WTC11 (cell line): ENCODE measurements around the gene ATP7A. TPM values are rescaled to one million over a fixed set of nuclear protein-coding genes. Genes with fewer than 3 reads are reported as not detected.

Experiments used
- ATAC-seq: fragments of 200-7000 bp; cut with Tn5 transposase; 2 replicates; pipeline ENCODE4 v1.10.0; 2021; ENCODE audit warnings: mild to moderate bottlenecking, moderate library complexity
- CTCF ChIA-PET: fragments of 300-600 bp; sonication (Branson Sonifier 250); formaldehyde crosslinking; loops from one replicate; lab custom pipeline; 2021; ENCODE audit warnings: antibody characterized with exemption; lab: Charles Lee
- POLR2A ChIA-PET: fragments of 350-600 bp; sonication (Branson Sonifier 250); formaldehyde crosslinking; loops from one replicate; lab custom pipeline; 2021; ENCODE audit warnings: antibody characterized with exemption; lab: Charles Lee
- DNase-seq: peaks from one replicate; pipeline ENCODE4 v3.0.0; 2021; ENCODE audit warnings: low spot score
- H3K27ac Mint-ChIP-seq: 2 replicates; pipeline ENCODE4 v1.8.0; 2021; ENCODE audit warnings: mixed read lengths
- H3K27me3 Mint-ChIP-seq: 2 replicates; pipeline ENCODE4 v1.8.0; 2021; ENCODE audit warnings: low read depth, mild to moderate bottlenecking, moderate library complexity, mixed read lengths
- H3K36me3 Mint-ChIP-seq: 2 replicates; pipeline ENCODE4 v1.8.0; 2021; ENCODE audit warnings: mixed read lengths
- H3K4me1 Mint-ChIP-seq: 2 replicates; pipeline ENCODE4 v1.8.0; 2022; ENCODE audit warnings: mixed read lengths
- H3K4me3 Mint-ChIP-seq: 2 replicates; pipeline ENCODE4 v1.8.0; 2021; ENCODE audit warnings: mild to moderate bottlenecking, moderate library complexity, mixed read lengths
- H3K9me3 Mint-ChIP-seq: 2 replicates; pipeline ENCODE4 v1.8.0; 2021; ENCODE audit warnings: mixed read lengths
- AFF4 ChIP-seq: sonication (generic); formaldehyde crosslinking; IDR thresholded peaks from 2 replicates; pipeline ENCODE4 v1.8.1; 2023; ENCODE audit warnings: mild to moderate bottlenecking, missing genetic modification reagents, borderline replicate concordance
- ARID4B ChIP-seq: sonication (generic); formaldehyde crosslinking; IDR thresholded peaks from 2 replicates; pipeline ENCODE4 v1.8.0; 2023; ENCODE audit warnings: missing genetic modification reagents, mild to moderate bottlenecking, borderline replicate concordance
- ATF1 ChIP-seq: sonication (generic); formaldehyde crosslinking; IDR thresholded peaks from 2 replicates; pipeline ENCODE4 v1.8.1; 2023; ENCODE audit warnings: mild to moderate bottlenecking, moderate library complexity, missing genetic modification reagents
- ATF3 ChIP-seq: sonication (generic); formaldehyde crosslinking; conservative IDR thresholded peaks from 2 replicates; pipeline ENCODE4 v1.8.1; 2022; ENCODE audit warnings: mild to moderate bottlenecking, missing genetic modification reagents
- E2F4 ChIP-seq: sonication (generic); formaldehyde crosslinking; IDR thresholded peaks from 2 replicates; pipeline ENCODE4 v1.8.1; 2022; ENCODE audit warnings: low read depth, mild to moderate bottlenecking, moderate library complexity, missing genetic modification reagents, borderline replicate concordance
- GABPB1 ChIP-seq: sonication (generic); formaldehyde crosslinking; IDR thresholded peaks from 2 replicates; pipeline ENCODE4 v1.8.1; 2023; ENCODE audit warnings: mild to moderate bottlenecking, missing genetic modification reagents
- IRF1 ChIP-seq: sonication (generic); formaldehyde crosslinking; IDR thresholded peaks from 2 replicates; pipeline ENCODE4 v1.8.0; 2023; ENCODE audit warnings: missing genetic modification reagents
- IRF2 ChIP-seq: sonication (generic); formaldehyde crosslinking; IDR thresholded peaks from 2 replicates; pipeline ENCODE4 v1.8.0; 2022; ENCODE audit warnings: low read depth, missing genetic modification reagents, borderline replicate concordance
- NR3C1 ChIP-seq: sonication (generic); formaldehyde crosslinking; conservative IDR thresholded peaks from 2 replicates; pipeline ENCODE4 v1.8.1; 2023; ENCODE audit warnings: low read depth, mild to moderate bottlenecking, missing genetic modification reagents
- TCF7 ChIP-seq: sonication (generic); formaldehyde crosslinking; IDR thresholded peaks from 2 replicates; pipeline ENCODE4 v1.8.0; 2022; ENCODE audit warnings: mild to moderate bottlenecking, low read depth, missing genetic modification reagents, moderate library complexity
- TEAD4 ChIP-seq: sonication (generic); formaldehyde crosslinking; IDR thresholded peaks from 2 replicates; pipeline ENCODE4 v1.8.0; 2022; ENCODE audit warnings: mild to moderate bottlenecking, missing genetic modification reagents
- ZBTB21 ChIP-seq: sonication (generic); formaldehyde crosslinking; IDR thresholded peaks from 2 replicates; pipeline ENCODE4 v1.8.1; 2023; ENCODE audit warnings: mild to moderate bottlenecking, missing genetic modification reagents, borderline replicate concordance
- ZMAT4 ChIP-seq: fragments of 250-450 bp; sonication (Bioruptor Pico); IDR thresholded peaks from 2 replicates; pipeline ENCODE4 v1.9.0; 2021; ENCODE audit warnings: mild to moderate bottlenecking
- ZSCAN18 ChIP-seq: fragments of 250-450 bp; sonication (Bioruptor Pico); IDR thresholded peaks from 2 replicates; pipeline ENCODE4 v2.1.2; 2022; ENCODE audit warnings: mild to moderate bottlenecking, moderate library complexity
- total RNA-seq: library from RNA; stranded (reverse); gene quantifications from 3 replicates; pipeline ENCODE4 v1.2.3, GENCODE V29; 2021
- TF ChIP-seq, protein P1 (sequence below): fragments of 250-450 bp; sonication (Bioruptor Pico); IDR thresholded peaks from 2 replicates; pipeline ENCODE4 v1.8.0; 2021; ENCODE audit warnings: mild to moderate bottlenecking
- TF ChIP-seq, protein P2 (sequence below): sonication (generic); formaldehyde crosslinking; IDR thresholded peaks from 2 replicates; pipeline ENCODE4 v1.8.0; 2022; ENCODE audit warnings: missing genetic modification reagents

The ATP7A gene
- total RNA-seq, 1 experiment from 2014 or later: 2.8 TPM

- TF ChIP-seq AFF4 (CRISPR knock-in tag) (no peak), ZMAT4 (CRISPR knock-in tag) (no peak)
Observed at GRCh38 chrX:77975755-77976154, 65.3 kb downstream of the ATP7A start (continued).

- ChIA-PET CTCF (no interaction called here), POLR2A (interaction anchor here (0.9 kb wide), 1 partner anchor 474 kb away, joined by 3 read pairs; no protein-coding TSS in a partner anchor)
- Mint-ChIP-seq H3K36me3 (no peaks in the 10 kb centered on the region), H3K27ac (no peak overlapping the region), H3K9me3 (no peaks in the 10 kb centered on the region), H3K27me3 (no peaks in the 10 kb centered on the region), H3K4me3 (no peak overlapping the region), H3K4me1 (no peaks in the 10 kb centered on the region)
- ATAC-seq (no peak), DNase-seq (no peak)
- TF ChIP-seq ZMAT4 (CRISPR knock-in tag) (no peak), IRF2 (CRISPR knock-in tag) (no peak), ATF3 (CRISPR knock-in tag) (no peak), ZSCAN18 (no peak), IRF1 (CRISPR knock-in tag) (no peak), GABPB1 (CRISPR knock-in tag) (no peak), E2F4 (CRISPR knock-in tag) (no peak), ATF1 (CRISPR knock-in tag) (no peak), ARID4B (CRISPR knock-in tag) (no peak), NR3C1 (CRISPR knock-in tag) (no peak), TEAD4 (CRISPR knock-in tag) (no peak), TCF7 (CRISPR knock-in tag) (no peak), ZBTB21 (CRISPR knock-in tag) (no peak)
- TF ChIP-seq, protein P1, sequence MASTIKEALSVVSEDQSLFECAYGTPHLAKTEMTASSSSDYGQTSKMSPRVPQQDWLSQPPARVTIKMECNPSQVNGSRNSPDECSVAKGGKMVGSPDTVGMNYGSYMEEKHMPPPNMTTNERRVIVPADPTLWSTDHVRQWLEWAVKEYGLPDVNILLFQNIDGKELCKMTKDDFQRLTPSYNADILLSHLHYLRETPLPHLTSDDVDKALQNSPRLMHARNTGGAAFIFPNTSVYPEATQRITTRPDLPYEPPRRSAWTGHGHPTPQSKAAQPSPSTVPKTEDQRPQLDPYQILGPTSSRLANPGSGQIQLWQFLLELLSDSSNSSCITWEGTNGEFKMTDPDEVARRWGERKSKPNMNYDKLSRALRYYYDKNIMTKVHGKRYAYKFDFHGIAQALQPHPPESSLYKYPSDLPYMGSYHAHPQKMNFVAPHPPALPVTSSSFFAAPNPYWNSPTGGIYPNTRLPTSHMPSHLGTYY: no peak
- TF ChIP-seq, protein P2, sequence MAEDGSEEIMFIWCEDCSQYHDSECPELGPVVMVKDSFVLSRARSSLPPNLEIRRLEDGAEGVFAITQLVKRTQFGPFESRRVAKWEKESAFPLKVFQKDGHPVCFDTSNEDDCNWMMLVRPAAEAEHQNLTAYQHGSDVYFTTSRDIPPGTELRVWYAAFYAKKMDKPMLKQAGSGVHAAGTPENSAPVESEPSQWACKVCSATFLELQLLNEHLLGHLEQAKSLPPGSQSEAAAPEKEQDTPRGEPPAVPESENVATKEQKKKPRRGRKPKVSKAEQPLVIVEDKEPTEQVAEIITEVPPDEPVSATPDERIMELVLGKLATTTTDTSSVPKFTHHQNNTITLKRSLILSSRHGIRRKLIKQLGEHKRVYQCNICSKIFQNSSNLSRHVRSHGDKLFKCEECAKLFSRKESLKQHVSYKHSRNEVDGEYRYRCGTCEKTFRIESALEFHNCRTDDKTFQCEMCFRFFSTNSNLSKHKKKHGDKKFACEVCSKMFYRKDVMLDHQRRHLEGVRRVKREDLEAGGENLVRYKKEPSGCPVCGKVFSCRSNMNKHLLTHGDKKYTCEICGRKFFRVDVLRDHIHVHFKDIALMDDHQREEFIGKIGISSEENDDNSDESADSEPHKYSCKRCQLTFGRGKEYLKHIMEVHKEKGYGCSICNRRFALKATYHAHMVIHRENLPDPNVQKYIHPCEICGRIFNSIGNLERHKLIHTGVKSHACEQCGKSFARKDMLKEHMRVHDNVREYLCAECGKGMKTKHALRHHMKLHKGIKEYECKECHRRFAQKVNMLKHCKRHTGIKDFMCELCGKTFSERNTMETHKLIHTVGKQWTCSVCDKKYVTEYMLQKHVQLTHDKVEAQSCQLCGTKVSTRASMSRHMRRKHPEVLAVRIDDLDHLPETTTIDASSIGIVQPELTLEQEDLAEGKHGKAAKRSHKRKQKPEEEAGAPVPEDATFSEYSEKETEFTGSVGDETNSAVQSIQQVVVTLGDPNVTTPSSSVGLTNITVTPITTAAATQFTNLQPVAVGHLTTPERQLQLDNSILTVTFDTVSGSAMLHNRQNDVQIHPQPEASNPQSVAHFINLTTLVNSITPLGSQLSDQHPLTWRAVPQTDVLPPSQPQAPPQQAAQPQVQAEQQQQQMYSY (CRISPR knock-in tag): no peak
Observed at GRCh38 chrX:77977095-77977494, 66.6 kb downstream of the ATP7A start.
